Measurements from ENCODE around the gene TTN. TPM values are rescaled to one million over a fixed set of nuclear protein-coding genes. Genes with fewer than 3 reads are reported as not detected.

TTN gene
- total and polyA plus RNA-seq, 2 of the 8 experiments (the other 6 are each of a cell fraction or from before 2014, with no cell fraction given), result 0.30 to 9.7 TPM

DNA sequence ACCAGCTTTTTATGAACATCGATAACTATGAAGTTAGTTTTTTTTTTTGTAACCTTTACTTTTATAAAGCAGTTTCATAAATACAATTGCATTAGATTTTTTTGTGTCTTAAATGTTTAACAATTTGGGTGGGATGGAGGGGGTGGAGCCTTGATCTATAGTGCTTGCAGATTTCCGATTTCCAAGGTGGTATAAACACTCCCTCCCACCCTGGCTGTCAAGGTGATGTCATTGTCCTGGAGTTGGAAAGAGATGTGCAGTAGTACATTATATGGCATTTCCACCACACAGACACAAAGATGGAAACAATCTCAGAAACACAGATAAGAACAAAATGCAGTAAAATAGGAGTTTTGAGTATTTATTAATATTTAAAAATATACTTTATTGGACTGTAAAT, 114.4 kb downstream of the TTN start:
- Histone ChIP-seq H3K27me3 (replicated peaks in 1 of 4; ENCODE audit: control insufficient read depth in 3 of 4, extremely low read depth in 1 of 4, insufficient read depth in 3 of 4, low read length in 3 of 4) (no peaks in the 10 kb centered on the region), H3K9ac (replicated peaks in 1 of 4; ENCODE audit: extremely low read depth in 1 of 4, low read depth in 3 of 4, low read length in 3 of 4) (no peak overlapping the region), H3K27ac (ENCODE audit: low read depth, low read length) (no peak overlapping the region), H2BK20ac (ENCODE audit: low read length) (no peak overlapping the region), H2BK5ac (ENCODE audit: low read depth, low read length) (no peak overlapping the region), H4K91ac (replicated peaks; ENCODE audit: insufficient read length, low read length) (no peak overlapping the region), H3K4me3 (ENCODE audit: extremely low read depth in 1 of 4, insufficient read depth in 2 of 4, low read depth in 3 of 4, low read length in 4 of 4) (no peak overlapping the region), H3K79me1 (ENCODE audit: low read depth, low read length) (no peaks in the 10 kb centered on the region), H2BK15ac (ENCODE audit: low read length) (no peak overlapping the region), H3K4me1 (replicated peaks in 1 of 4; ENCODE audit: control insufficient read depth in 3 of 4, insufficient read depth in 4 of 4, low read length in 3 of 4) (no peaks in the 10 kb centered on the region), H3K36me3 (ENCODE audit: control insufficient read depth in 2 of 4, insufficient read depth in 4 of 4, low read length in 3 of 4) (no peaks in the 10 kb centered on the region; a peak in 1 of 8 replicates), H3K14ac (ENCODE audit: insufficient read length) (no peak overlapping the region), H4K20me1 (replicated peaks in 1 of 2; ENCODE audit: control insufficient read depth in 1 of 2, insufficient read depth in 2 of 2, low read length in 2 of 2) (no peaks in the 10 kb centered on the region), H3K23ac (ENCODE audit: insufficient read length) (no peak overlapping the region), H4K8ac (ENCODE audit: extremely low read depth, insufficient read depth, low read length) (no peak overlapping the region), H2BK120ac (replicated peaks; ENCODE audit: low read depth, low read length) (no peak overlapping the region), H3K79me2 (ENCODE audit: control insufficient read depth in 1 of 2, insufficient read depth in 2 of 2, low read length in 2 of 2) (no peaks in the 10 kb centered on the region), H3K18ac (ENCODE audit: extremely low read depth, low read length) (no peak overlapping the region), H3K9me3 (ENCODE audit: insufficient read depth in 2 of 2, low read depth in 1 of 2, low read length in 1 of 2) (no peaks in the 10 kb centered on the region), H2AK5ac (ENCODE audit: low read depth, low read length) (no peak overlapping the region), H2BK12ac (ENCODE audit: low read depth, low read length) (no peak overlapping the region), H3K56ac (replicated peaks; ENCODE audit: insufficient read length, low read depth, low read length) (no peak overlapping the region), H3K4me2 (ENCODE audit: insufficient read depth in 1 of 2, low read depth in 2 of 2, low read length in 2 of 2) (no peak overlapping the region), H2AFZ (ENCODE audit: low read length) (no peak overlapping the region), H3K23me2 (ENCODE audit: low read depth, low read length) (no peaks in the 10 kb centered on the region), H3K4ac (replicated peaks; ENCODE audit: insufficient read length, low read depth, low read length) (no peak overlapping the region), H4K5ac (ENCODE audit: insufficient read length, low read depth, low read length) (no peak overlapping the region)
- DNase-seq (ENCODE audit: low read depth in 1 of 2, low spot score in 2 of 2) (no peak), FAIRE-seq (no peak)
- WGBS, 2 experiments (ENCODE audit: extremely low coverage in 1 of 2, insufficient coverage in 1 of 2, insufficient read length in 1 of 2, insufficient replicate concordance in 2 of 2, low coverage in 1 of 2, low lambda C conversion rate in 2 of 2, missing lambda C conversion rate in 1 of 2), result 88% methylated on average over 2 of the region's 2 CpGs; no CpG with 5 or more reads in 1 of the 2 experiments
- TF ChIP-seq TAF1 (IDR thresholded peaks at IDR 0.05; ENCODE audit: low read depth, low read length) (no peak), NANOG (IDR thresholded peaks at IDR 0.05; ENCODE audit: insufficient read depth, low read depth, low read length, poor library complexity, severe bottlenecking) (no peak), RNF2 (IDR thresholded peaks at IDR 0.05; ENCODE audit: borderline replicate concordance, low read depth, low read length, missing control alignments, poor library complexity, severe bottlenecking) (no peak), POLR2A (IDR thresholded peaks at IDR 0.05; ENCODE audit: control extremely low read depth in 1 of 2, low read depth in 2 of 2, low read length in 2 of 2) (no peak), TBP (IDR thresholded peaks at IDR 0.05; ENCODE audit: low read depth, low read length) (no peak), HDAC2 (IDR thresholded peaks at IDR 0.05; ENCODE audit: borderline replicate concordance in 1 of 2, low read depth in 2 of 2, low read length in 2 of 2) (no peak), POLR2AphosphoS5 (IDR thresholded peaks at IDR 0.05; ENCODE audit: low read depth, low read length) (no peak), TEAD4 (IDR thresholded peaks at IDR 0.05; ENCODE audit: low read depth, low read length) (no peak), PHF8 (conservative IDR thresholded peaks at IDR 0.05; ENCODE audit: low read depth, low read length) (no peak), SIX5 (IDR thresholded peaks at IDR 0.05; ENCODE audit: low read depth, low read length) (no peak), SIN3A (conservative IDR thresholded peaks at IDR 0.05 in 1 of 2, IDR thresholded peaks at IDR 0.05 in 1 of 2; ENCODE audit: low read depth in 1 of 2, low read length in 2 of 2) (no peak), RXRA (IDR thresholded peaks at IDR 0.05; ENCODE audit: insufficient read depth, low read depth, low read length) (no peak)
- ChIA-PET POLR2A (ENCODE audit: partially characterized antibody) (no interaction called here), CTCF (ENCODE audit: partially characterized antibody) (interaction anchor here (0.7 to 3.5 kb wide), 2 partner anchors 8 to 22 kb away, joined by 3 to 21 read pairs; no protein-coding TSS in a partner anchor)

All from H1 (cell line).